Spleen (tissue), 7 donors: ENCODE measurements around the gene AK9.

ENCODE experiments used
- CTCF ChIP-seq, 11 experiments: fragments of 200-600 bp in 7 of 11; fragments of 450-650 bp in 4 of 11; sonication (generic) in 4 of 11; IDR thresholded peaks in 8 of 11; conservative IDR thresholded peaks in 3 of 11; 1 replicate in 7 of 11; 2 replicates in 4 of 11; pipeline versions ENCODE4 v1.4.0 to v1.8.0; 2016 to 2021; ENCODE audit warnings: antibody characterized with exemption in 11 of 11, inconsistent platforms in 4 of 11, mild to moderate bottlenecking in 1 of 11
- POLR2AphosphoS5 ChIP-seq, 3 donors: sonication (generic); formaldehyde crosslinking; IDR thresholded peaks; one replicate each; pipeline ENCODE4 v1.5.1; 2017; ENCODE audit warnings: antibody characterized with exemption in 3 of 3
- donor health status: DM: no; HTN: no; CAD: no; lungs with moderate emphysema.
- donor health status: DM: no; HTN: no; CAD: no.
- donor health status: DM: no; HTN: no; CAD: no.

GRCh38 chr6:109480993-109481480 is 210.0 kb downstream of the AK9 start:
- no peak for TF ChIP-seq POLR2AphosphoS5 (IDR thresholded peaks at IDR 0.05)
- TF ChIP-seq CTCF (IDR thresholded peaks at IDR 0.05 in 8 of 11, conservative IDR thresholded peaks at IDR 0.05 in 3 of 11): no peak
